HL-60 (cell line): ENCODE measurements around the gene CRISP2.

Experiments
- DNase-seq, 2 experiments: peaks; one replicate each; pipeline ENCODE4 v3.0.0-alpha.2; 2010 to 2020; ENCODE audit warnings: low read depth in 1 of 2, low spot score in 1 of 2
- H3K27ac ChIP-seq: fragments of 250-450 bp; sonication (Bioruptor Pico); replicated peaks from 2 replicates; pipeline ENCODE4 v1.5.1; 2020; ENCODE audit warnings: mild to moderate bottlenecking, moderate library complexity
- H3K27me3 ChIP-seq: fragments of 250-450 bp; sonication (Bioruptor Pico); 2 replicates; pipeline ENCODE4 v1.5.1; 2021; ENCODE audit warnings: mild to moderate bottlenecking, moderate library complexity; ENCODE audit not compliant: insufficient read depth, poor library complexity, severe bottlenecking
- H3K4me3 ChIP-seq: replicated peaks from 2 replicates; pipeline ENCODE4 v1.5.1; 2011; ENCODE audit warnings: mild to moderate bottlenecking, control low read depth, low read length; ENCODE audit not compliant: insufficient read depth
- CTCF ChIP-seq: IDR thresholded peaks from one replicate; pipeline ENCODE4 v1.5.1; 2011; ENCODE audit warnings: low read length, control low read depth, inconsistent platforms; ENCODE audit not compliant: insufficient read depth
- GABPA ChIP-seq: IDR thresholded peaks from 2 replicates; pipeline ENCODE4 v1.6.1; 2012; ENCODE audit warnings: low read depth
- POLR2AphosphoS5 ChIP-seq: IDR thresholded peaks from 2 replicates; pipeline ENCODE4 v1.6.1; 2012; ENCODE audit warnings: low read depth
- REST ChIP-seq: IDR thresholded peaks from 2 replicates; pipeline ENCODE4 v1.6.1; 2012; ENCODE audit warnings: low read depth; ENCODE audit not compliant: insufficient replicate concordance
- SPI1 ChIP-seq: IDR thresholded peaks from 2 replicates; pipeline ENCODE4 v1.6.1; 2012; ENCODE audit warnings: low read depth, mild to moderate bottlenecking, borderline replicate concordance

CRISP2 gene

GRCh38 chr6:49662231-49662891 is 51.0 kb downstream of the CRISP2 start:
- H3K4me3 ChIP-seq = no peak overlapping the region
- H3K27me3 ChIP-seq = no peaks in the 10 kb centered on the region
- no peak overlapping the region for H3K27ac ChIP-seq
- no peak for DNase-seq
- no peak for TF ChIP-seq GABPA
- no peak for TF ChIP-seq SPI1
- no peak for TF ChIP-seq REST
- TF ChIP-seq POLR2AphosphoS5 = no peak
- TF ChIP-seq CTCF = no peak

- H3K27me3 ChIP-seq = no peaks in the 10 kb centered on the region
- no peak overlapping the region for H3K27ac ChIP-seq
- no peak for DNase-seq
- no peak overlapping the region for H3K4me3 ChIP-seq
- TF ChIP-seq POLR2AphosphoS5 (no peak), GABPA (no peak), REST (no peak), SPI1 (no peak), CTCF (no peak)
Measured at GRCh38 chr6:49653942-49654341, 59.4 kb downstream of the CRISP2 start.

- TF ChIP-seq SPI1 (no peak), GABPA (no peak), CTCF (no peak), REST (no peak), POLR2AphosphoS5 (no peak)
- H3K27ac ChIP-seq = no peak overlapping the region
- no peak for DNase-seq
Measured at GRCh38 chr6:49653438-49653837, 59.9 kb downstream of the CRISP2 start.

More at GRCh38 chr6:49653438-49653837, 59.9 kb downstream of the CRISP2 start:
- no peaks in the 10 kb centered on the region for H3K27me3 ChIP-seq
- no peak overlapping the region for H3K4me3 ChIP-seq
